ENCODE data around the gene EDEM3. TPM values are rescaled to one million over a fixed set of nuclear protein-coding genes. Genes with fewer than 3 reads are reported as not detected.
A peak's percentile ranks its signal among the peaks of the same experiment; 100 is the strongest.

Gene EDEM3
- total RNA-seq, 1 experiment from 2014 or later = 14.0 TPM

DNA sequence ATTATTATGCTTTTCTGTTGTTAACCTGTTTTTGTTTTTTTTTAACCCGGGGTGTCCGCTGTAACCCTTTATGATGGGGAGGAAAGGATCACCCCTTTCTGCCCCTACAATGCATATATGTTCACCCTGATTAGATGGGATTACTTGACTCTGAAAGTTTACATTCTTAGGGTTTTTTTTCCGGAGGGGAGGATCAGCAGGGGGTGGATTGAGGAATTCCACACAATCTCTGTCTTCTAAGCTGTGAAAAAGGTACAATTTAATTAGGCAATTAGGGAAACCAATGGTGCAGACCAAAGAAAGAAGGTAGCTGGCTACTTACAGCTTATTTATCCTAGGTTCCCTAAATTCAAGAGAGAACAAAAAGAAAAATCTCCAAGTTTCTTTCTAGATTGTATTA lies 58.3 kb downstream of the EDEM3 start:
- no CpG with 5 or more reads among the region's 3 CpGs for WGBS (ENCODE audit: extremely low coverage, insufficient read length, low lambda C conversion rate)
- no peak overlapping the region for H3K9ac ChIP-seq (ENCODE audit: extremely low read depth, insufficient read length, low read length)
- no peaks in the 10 kb centered on the region for H4K20me1 ChIP-seq (ENCODE audit: control insufficient read depth, insufficient read depth, insufficient read length)
- H3K4me1 Mint-ChIP-seq = peaks cover 23 to 28% of the 10 kb centered on the region in 2 experiments
- H2AK5ac ChIP-seq (ENCODE audit: insufficient read length, low read length) = no peak overlapping the region
- no peak overlapping the region for H2BK20ac ChIP-seq (ENCODE audit: low read depth, low read length, poor library complexity, severe bottlenecking)
- no peaks in the 10 kb centered on the region for H3K9me3 ChIP-seq (ENCODE audit: control insufficient read depth, low read depth, low read length)
- no peaks in the 10 kb centered on the region for H3K79me1 ChIP-seq (ENCODE audit: insufficient read depth, low read depth, low read length, poor library complexity, severe bottlenecking)
- H3K23ac ChIP-seq (ENCODE audit: insufficient read length, low read depth, low read length) = no peak overlapping the region
- H3K79me2 ChIP-seq (ENCODE audit: insufficient read depth, low read length) = no peaks in the 10 kb centered on the region
- no peak overlapping the region for H3K4ac ChIP-seq (ENCODE audit: low read depth, low read length)
- no peak overlapping the region for H3K56ac ChIP-seq (ENCODE audit: insufficient read length, low read depth, low read length)
- H3K4me3 Mint-ChIP-seq = no peak overlapping the region
- H3K27me3 ChIP-seq (ENCODE audit: insufficient read depth, low read length) = no peaks in the 10 kb centered on the region
- no peaks in the 10 kb centered on the region for H3K9me3 Mint-ChIP-seq
- no peak overlapping the region for H3T11ph ChIP-seq (ENCODE audit: low read length)
- H3K23me2 ChIP-seq (ENCODE audit: insufficient read length, low read depth, low read length, poor library complexity, severe bottlenecking) = no peaks in the 10 kb centered on the region
- H3K18ac ChIP-seq (ENCODE audit: insufficient read length, low read depth, low read length) = no peak overlapping the region
- no peak overlapping the region for H2BK15ac ChIP-seq (ENCODE audit: low read depth, low read length)
- H4K5ac ChIP-seq (ENCODE audit: insufficient read length, low read depth, low read length) = no peak overlapping the region
- H2BK120ac ChIP-seq (ENCODE audit: low read depth, low read length, poor library complexity, severe bottlenecking) = no peak overlapping the region
- no peak overlapping the region for H2AFZ ChIP-seq (ENCODE audit: low read length)
- H2BK12ac ChIP-seq (ENCODE audit: insufficient read length, low read depth, low read length) = no peak overlapping the region
- no peaks in the 10 kb centered on the region for H3K36me3 Mint-ChIP-seq (ENCODE audit: insufficient read depth in 1 of 3, low read depth in 3 of 3)
- H2BK5ac ChIP-seq (ENCODE audit: insufficient read length, low read length) = no peak overlapping the region
- H3K27ac Mint-ChIP-seq = peak overlapping the region in 2 of 3 experiments; percentile 34 to 55; a peak in 4 of 7 replicates
- no peak overlapping the region for H3K4me2 ChIP-seq (ENCODE audit: insufficient read depth, insufficient read length, low read length)
- TF ChIP-seq, protein P1, sequence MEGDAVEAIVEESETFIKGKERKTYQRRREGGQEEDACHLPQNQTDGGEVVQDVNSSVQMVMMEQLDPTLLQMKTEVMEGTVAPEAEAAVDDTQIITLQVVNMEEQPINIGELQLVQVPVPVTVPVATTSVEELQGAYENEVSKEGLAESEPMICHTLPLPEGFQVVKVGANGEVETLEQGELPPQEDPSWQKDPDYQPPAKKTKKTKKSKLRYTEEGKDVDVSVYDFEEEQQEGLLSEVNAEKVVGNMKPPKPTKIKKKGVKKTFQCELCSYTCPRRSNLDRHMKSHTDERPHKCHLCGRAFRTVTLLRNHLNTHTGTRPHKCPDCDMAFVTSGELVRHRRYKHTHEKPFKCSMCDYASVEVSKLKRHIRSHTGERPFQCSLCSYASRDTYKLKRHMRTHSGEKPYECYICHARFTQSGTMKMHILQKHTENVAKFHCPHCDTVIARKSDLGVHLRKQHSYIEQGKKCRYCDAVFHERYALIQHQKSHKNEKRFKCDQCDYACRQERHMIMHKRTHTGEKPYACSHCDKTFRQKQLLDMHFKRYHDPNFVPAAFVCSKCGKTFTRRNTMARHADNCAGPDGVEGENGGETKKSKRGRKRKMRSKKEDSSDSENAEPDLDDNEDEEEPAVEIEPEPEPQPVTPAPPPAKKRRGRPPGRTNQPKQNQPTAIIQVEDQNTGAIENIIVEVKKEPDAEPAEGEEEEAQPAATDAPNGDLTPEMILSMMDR (conservative IDR thresholded peaks at IDR 0.05) = no peak
- no peak overlapping the region for H4K8ac ChIP-seq (replicated peaks; ENCODE audit: insufficient read length, low read depth, low read length)
- no peaks in the 10 kb centered on the region for H3K27me3 Mint-ChIP-seq (ENCODE audit: low read depth)
- H3K27ac ChIP-seq (ENCODE audit: insufficient read length, low read depth, low read length) = no peak overlapping the region
- no peak overlapping the region for H3K14ac ChIP-seq (ENCODE audit: insufficient read depth, low read length)
- no peak overlapping the region for H4K91ac ChIP-seq (ENCODE audit: insufficient read length, low read depth, low read length)
- DNase-seq = no peak
- no peaks in the 10 kb centered on the region for H3K4me1 ChIP-seq (ENCODE audit: insufficient read depth, low read length)
